Progenitor cell of endocrine pancreas (in vitro differentiated cells): ENCODE measurements around the gene NPHP1. TPM values are rescaled to one million over a fixed set of nuclear protein-coding genes. Genes with fewer than 3 reads are reported as not detected.
"Not testable (repeated sequence)": the region's sequence is repeated elsewhere in the genome, so short reads cannot be mapped to it uniquely, and the experiment has no call there.

Experiments used
- DNase-seq: peaks from one replicate; pipeline ENCODE4 v3.0.0; 2021; ENCODE audit warnings: low spot score; ENCODE audit not compliant: unreplicated experiment
- H3K27ac Mint-ChIP-seq: 2 replicates; pipeline ENCODE4 v1.8.0; 2021; ENCODE audit warnings: mild to moderate bottlenecking, moderate library complexity, mixed read lengths
- H3K27me3 Mint-ChIP-seq: 2 replicates; pipeline ENCODE4 v1.8.0; 2021; ENCODE audit warnings: mixed read lengths
- H3K36me3 Mint-ChIP-seq: 2 replicates; pipeline ENCODE4 v1.8.0; 2022; ENCODE audit warnings: mixed read lengths; ENCODE audit not compliant: insufficient read depth
- H3K4me1 Mint-ChIP-seq: 2 replicates; pipeline ENCODE4 v1.8.0; 2021; ENCODE audit warnings: low read depth, mixed read lengths
- H3K4me3 Mint-ChIP-seq: 2 replicates; pipeline ENCODE4 v1.8.0; 2021; ENCODE audit warnings: low read depth, mild to moderate bottlenecking, moderate library complexity, mixed read lengths
- H3K9me3 Mint-ChIP-seq: 2 replicates; pipeline ENCODE4 v1.8.0; 2021; ENCODE audit warnings: low read depth, mixed read lengths
- CTCF ChIP-seq: fragments of 200-600 bp; sonication (generic); IDR thresholded peaks from one replicate; pipeline ENCODE4 v1.5.0; 2021; ENCODE audit warnings: antibody characterized with exemption, mild to moderate bottlenecking; ENCODE audit not compliant: unreplicated experiment
- total RNA-seq: library from RNA; stranded (reverse); gene quantifications from 2 replicates; pipeline ENCODE4 v1.2.1, GENCODE V29; 2021

The NPHP1 gene
- total RNA-seq, 1 donor from 2014 or later: 13.5 TPM

GRCh38 chr2:110101280-110101844 lies 103.5 kb downstream of the NPHP1 start:
- TF ChIP-seq CTCF: no peak
- Mint-ChIP-seq H3K36me3 (no peaks in the 10 kb centered on the region), H3K4me1 (peaks cover 5% of the 10 kb centered on the region), H3K27me3 (peaks cover under 1% of the 10 kb centered on the region), H3K9me3 (no peaks in the 10 kb centered on the region), H3K4me3 (no peak overlapping the region), H3K27ac (no peak overlapping the region)
- DNase-seq: no peak

GRCh38 chr2:110100880-110101279 lies 103.9 kb downstream of the NPHP1 start:
- H3K27me3 Mint-ChIP-seq, H3K4me3 Mint-ChIP-seq, H3K36me3 Mint-ChIP-seq, DNase-seq, H3K9me3 Mint-ChIP-seq, H3K27ac Mint-ChIP-seq, H3K4me1 Mint-ChIP-seq: not testable (repeated sequence)

- no peak for TF ChIP-seq CTCF
- H3K4me1 Mint-ChIP-seq: peaks cover 5% of the 10 kb centered on the region
- H3K9me3 Mint-ChIP-seq: no peaks in the 10 kb centered on the region
- no peak overlapping the region for H3K4me3 Mint-ChIP-seq
- no peaks in the 10 kb centered on the region for H3K36me3 Mint-ChIP-seq
- no peak for DNase-seq
- H3K27ac Mint-ChIP-seq: no peak overlapping the region
- H3K27me3 Mint-ChIP-seq: peaks cover 3% of the 10 kb centered on the region
These were observed 104.3 kb downstream of the NPHP1 start for GRCh38 chr2:110100480-110100879.

GRCh38 chr2:110099471-110100225 lies 105.2 kb downstream of the NPHP1 start:
- Mint-ChIP-seq H3K4me1 (peaks cover 5% of the 10 kb centered on the region), H3K36me3 (no peaks in the 10 kb centered on the region), H3K9me3 (no peaks in the 10 kb centered on the region), H3K4me3 (no peak overlapping the region), H3K27ac (no peak overlapping the region), H3K27me3 (peaks cover 3% of the 10 kb centered on the region)
- TF ChIP-seq CTCF: no peak
- no peak for DNase-seq

GRCh38 chr2:110099038-110099425 lies 105.8 kb downstream of the NPHP1 start:
- Mint-ChIP-seq H3K4me1 (peaks cover 5% of the 10 kb centered on the region), H3K36me3 (no peaks in the 10 kb centered on the region), H3K9me3 (no peaks in the 10 kb centered on the region), H3K4me3 (no peak overlapping the region), H3K27ac (no peak overlapping the region), H3K27me3 (peaks cover 3% of the 10 kb centered on the region)
- TF ChIP-seq CTCF: no peak
- no peak for DNase-seq
